GM12875 (cell line): ENCODE data around the gene ANKFY1.

ENCODE experiments used
- H3K4me3 ChIP-seq: one replicate; pipeline ENCODE4 v1.5.1; 2011; ENCODE audit warnings: low read depth, low read length, control low read depth
- TF ChIP-seq, protein P1 (sequence below): IDR thresholded peaks from 2 replicates; pipeline ENCODE4 v1.5.1; 2011; ENCODE audit warnings: low read depth, mild to moderate bottlenecking, control low read depth, inconsistent platforms, low read length, moderate library complexity, borderline replicate concordance; ENCODE audit not compliant: insufficient read depth

Gene ANKFY1

GRCh38 chr17:4162775-4163466, 100.9 kb downstream of the ANKFY1 start:
- TF ChIP-seq, protein P1, sequence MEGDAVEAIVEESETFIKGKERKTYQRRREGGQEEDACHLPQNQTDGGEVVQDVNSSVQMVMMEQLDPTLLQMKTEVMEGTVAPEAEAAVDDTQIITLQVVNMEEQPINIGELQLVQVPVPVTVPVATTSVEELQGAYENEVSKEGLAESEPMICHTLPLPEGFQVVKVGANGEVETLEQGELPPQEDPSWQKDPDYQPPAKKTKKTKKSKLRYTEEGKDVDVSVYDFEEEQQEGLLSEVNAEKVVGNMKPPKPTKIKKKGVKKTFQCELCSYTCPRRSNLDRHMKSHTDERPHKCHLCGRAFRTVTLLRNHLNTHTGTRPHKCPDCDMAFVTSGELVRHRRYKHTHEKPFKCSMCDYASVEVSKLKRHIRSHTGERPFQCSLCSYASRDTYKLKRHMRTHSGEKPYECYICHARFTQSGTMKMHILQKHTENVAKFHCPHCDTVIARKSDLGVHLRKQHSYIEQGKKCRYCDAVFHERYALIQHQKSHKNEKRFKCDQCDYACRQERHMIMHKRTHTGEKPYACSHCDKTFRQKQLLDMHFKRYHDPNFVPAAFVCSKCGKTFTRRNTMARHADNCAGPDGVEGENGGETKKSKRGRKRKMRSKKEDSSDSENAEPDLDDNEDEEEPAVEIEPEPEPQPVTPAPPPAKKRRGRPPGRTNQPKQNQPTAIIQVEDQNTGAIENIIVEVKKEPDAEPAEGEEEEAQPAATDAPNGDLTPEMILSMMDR: no peak
- H3K4me3 ChIP-seq: no peak overlapping the region

GRCh38 chr17:4162321-4162720, 101.5 kb downstream of the ANKFY1 start:
- H3K4me3 ChIP-seq: no peak overlapping the region
- TF ChIP-seq, protein P1: no peak

DNA sequence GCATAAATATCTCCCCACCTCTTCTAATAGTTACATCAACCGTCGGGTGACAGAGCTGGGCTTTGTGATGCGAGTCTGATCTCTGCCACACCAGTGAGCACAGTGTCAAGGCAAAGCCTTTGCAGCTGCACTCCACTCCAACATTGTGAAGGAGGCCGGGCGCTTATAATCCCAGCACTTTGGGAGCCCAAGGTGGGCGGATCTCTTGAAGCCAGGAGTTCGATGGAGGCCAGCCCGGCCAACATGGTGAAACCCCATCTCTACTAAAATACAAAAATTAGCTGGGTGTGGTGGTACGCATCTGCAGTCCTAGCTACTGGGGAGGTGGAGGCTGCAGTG, 101.8 kb downstream of the ANKFY1 start:
- no peak overlapping the region for H3K4me3 ChIP-seq
- TF ChIP-seq, protein P1: no peak

DNA sequence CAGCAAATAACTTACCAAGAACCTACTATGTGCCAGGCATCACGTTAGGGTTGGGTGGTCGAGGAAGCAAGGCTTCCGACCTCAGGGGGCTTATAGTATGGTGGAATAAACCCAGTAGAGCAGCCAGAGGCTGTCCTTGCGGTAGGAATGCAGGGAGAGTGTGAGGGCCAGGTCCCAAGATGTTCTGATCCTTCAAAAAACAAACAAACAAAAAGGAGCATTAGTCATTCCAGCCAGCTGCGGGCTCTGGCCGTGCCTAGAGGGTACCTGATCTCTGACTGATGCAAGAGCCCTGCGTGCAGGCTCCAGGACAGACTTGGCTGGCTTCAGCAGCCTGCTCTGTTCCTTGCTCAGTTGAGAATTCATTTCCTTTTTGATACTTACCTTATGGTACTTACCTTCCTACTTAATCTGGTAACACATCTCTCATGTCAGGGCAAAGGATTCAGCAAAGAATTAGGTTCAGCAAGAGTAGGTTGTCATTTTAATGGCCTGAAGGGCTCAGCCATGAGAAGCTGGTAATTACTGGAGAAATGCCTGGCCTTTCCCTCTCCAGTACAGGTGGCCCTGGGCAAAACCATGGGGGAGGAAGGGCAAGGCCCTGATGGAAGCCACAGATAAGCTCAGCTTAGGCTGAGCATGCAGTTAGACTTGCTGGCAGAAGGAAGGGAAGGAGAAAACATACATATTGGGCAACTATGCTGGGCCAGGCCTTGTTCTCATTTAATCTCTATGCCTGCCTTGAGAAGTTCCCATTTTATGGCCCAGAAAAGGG, 102.4 kb downstream of the ANKFY1 start:
- TF ChIP-seq, protein P1: no peak
- no peak overlapping the region for H3K4me3 ChIP-seq

DNA sequence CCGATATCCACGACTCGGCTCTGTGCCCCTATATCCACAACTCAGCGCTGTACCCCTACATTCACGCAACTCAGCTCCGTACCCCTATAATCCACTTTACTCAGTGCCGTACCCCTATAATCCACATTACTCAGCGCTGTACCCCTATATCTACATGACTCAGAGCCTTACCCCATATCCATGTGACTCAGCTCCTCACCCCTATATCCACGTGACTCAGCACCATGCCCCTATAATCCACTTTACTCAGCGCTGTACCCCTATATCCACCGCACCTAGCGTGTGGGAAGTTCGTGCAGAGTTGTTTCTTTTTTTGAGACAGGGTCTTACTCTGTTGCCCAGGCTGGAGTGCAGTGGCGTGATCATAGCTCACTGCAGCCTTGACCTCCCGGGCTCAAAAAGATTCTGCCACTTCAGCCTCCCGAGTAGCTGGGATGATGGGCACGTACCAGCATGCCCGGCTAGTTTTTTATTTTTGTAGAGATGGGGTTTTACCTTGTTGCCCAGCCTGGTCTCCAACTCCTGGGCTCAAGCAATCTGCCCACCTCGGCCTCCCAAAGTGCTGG, 103.4 kb downstream of the ANKFY1 start:
- TF ChIP-seq, protein P1: no peak
- no peak overlapping the region for H3K4me3 ChIP-seq

GRCh38 chr17:4159761-4160160, 104.0 kb downstream of the ANKFY1 start:
- TF ChIP-seq, protein P1: no peak
- no peak overlapping the region for H3K4me3 ChIP-seq

GRCh38 chr17:4157618-4158333, 106.0 kb downstream of the ANKFY1 start:
- no peak overlapping the region for H3K4me3 ChIP-seq
- TF ChIP-seq, protein P1: no peak
